DMS53 treated with DMSO at 0.1 percent for 48 hours (cell line): ENCODE data around the gene P2RY13.

ENCODE experiments used
- DNase-seq: peaks from one replicate; lab custom pipeline; 2025; ENCODE audit not compliant: unreplicated experiment; lab: John Stamatoyannopoulos, UW

The P2RY13 gene

DNA sequence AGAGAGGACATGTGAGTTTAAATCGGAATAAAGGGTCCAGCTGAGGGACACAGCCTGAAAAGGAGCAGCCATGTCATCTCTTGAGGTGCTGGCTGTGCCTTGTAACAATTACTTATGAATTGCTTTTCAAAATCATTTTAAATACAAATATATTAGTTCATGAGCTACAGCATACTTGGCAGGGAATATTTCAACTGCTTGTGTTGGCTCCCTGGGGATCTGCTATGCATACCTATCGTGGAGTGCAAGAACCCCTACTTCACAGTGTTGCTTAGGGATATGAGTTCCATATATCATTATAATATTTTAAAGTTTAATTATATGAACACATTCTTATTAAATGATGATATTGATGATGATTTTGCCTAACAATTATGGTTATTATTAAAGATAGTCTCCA, 31.9 kb downstream of the P2RY13 start:
- DNase-seq: no peak

DNA sequence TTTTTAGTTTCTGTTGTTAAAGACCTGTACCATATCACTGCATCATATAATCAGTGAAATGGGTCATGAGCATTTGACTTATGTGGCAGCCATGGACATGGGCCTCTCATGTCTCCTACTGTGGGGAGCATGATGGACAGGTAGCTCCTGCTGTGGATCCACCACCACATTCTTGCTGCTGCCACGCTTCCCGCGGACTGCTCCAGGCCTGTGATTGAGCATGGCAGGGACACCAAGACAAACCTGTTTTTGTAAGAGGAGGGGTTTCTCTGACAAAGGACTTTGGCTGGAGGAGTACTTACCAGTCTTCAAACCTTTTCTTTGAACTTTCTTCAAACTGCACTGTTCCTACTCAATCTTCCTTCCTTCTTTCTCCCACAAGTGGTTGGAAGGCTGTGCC, 33.1 kb downstream of the P2RY13 start:
- no peak for DNase-seq

DNA sequence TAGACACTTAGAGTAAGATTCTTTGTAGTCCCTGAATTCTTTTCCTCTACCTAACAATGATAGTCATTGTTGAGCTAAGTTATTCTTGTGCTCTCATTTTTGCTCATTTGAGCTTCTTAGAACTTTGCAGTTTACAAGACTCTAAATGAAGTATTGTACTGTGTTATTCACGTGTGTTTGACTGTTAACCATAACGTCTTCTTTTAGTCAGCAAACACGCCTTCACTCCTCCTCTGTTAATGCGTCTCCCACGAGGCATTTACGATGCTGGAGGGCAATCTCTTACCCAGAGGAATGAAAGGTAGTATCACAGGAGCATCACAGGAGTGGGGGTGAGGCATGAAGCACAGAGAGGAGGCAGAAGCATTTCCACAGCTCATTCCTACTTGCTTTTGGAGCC, 36.2 kb downstream of the P2RY13 start:
- DNase-seq: no peak

DNA sequence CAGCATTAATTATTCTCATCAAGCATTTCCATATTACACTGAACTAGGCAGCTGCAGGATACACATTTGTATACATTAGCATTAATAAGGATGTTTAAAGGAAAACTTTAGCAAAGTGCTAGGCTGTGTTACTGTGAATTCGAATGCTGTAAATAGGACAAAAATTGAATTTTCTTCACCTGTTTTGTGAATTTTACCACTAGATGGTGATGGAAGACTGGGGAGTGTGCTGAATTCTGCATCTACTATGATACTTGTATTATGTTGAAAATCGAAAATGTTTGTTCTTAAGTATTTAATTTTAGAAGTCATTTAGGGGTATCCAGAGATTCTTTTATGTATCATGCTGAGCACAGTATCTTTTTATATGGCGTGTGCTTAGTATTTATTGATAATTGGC, 38.7 kb downstream of the P2RY13 start:
- DNase-seq: no peak

DNA sequence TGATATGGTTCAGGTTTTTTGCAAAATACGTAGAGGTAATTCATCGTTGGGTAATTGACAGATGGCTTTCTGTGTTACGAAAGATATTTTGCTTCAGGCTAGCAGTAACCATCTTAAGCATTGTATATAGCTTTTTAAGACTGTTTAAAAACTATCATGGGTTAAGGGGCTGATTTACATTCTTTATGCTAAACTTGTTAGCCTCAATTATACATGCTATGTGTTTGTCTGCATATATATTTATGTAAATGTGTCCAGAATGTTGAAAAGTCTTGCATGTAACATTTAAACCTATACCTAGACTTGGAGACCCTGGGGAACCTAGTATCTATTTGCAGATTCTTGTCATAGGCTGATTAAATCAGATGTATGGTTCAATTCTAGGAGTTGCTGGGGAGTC, 39.9 kb downstream of the P2RY13 start:
- DNase-seq: no peak

DNA sequence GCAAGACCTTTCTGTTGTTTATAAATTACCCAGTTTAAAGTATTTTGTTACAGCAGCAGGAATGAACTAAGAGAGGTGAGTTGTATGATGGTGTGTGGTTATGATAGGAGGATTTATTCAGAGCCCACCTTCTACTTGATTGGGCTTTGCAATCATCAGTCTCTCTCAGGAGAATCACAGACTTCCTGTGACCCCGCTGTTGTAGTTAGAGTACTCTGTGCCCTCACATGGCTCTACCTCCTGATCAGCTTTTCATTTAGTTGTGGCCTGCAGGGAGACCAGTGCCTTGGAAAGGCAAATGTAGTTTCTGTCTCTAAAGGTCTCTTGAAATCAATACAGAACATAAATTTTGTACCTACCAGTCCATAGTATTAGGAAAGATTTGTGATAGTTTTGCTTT, 43.4 kb downstream of the P2RY13 start:
- DNase-seq: no peak

DNA sequence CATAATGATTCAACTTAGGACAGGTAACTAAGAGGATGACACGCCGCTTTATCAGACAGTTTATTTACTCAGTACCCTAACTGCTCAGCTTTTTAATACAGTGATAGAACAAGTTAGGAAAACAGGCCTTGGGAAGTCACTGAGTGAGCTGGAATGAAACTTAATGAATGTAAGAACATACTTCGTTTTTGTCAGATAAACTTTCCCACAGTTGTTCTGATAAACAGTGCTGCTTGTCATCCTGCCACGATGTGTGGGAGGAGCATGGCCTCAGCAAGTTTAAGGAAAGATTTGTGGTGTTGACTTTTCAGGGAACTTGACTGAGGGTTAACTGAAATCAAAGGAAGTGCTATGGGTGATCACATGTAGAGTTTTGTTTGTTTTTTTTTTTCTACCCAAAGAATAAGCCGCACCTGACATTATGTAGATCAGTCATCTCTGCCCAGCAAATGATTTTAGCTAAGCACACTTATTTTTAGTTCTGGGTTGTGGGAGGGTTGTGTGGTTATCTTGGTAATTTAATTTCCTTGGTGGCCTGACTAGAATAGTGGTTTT, 45.4 kb downstream of the P2RY13 start:
- DNase-seq: no peak

DNA sequence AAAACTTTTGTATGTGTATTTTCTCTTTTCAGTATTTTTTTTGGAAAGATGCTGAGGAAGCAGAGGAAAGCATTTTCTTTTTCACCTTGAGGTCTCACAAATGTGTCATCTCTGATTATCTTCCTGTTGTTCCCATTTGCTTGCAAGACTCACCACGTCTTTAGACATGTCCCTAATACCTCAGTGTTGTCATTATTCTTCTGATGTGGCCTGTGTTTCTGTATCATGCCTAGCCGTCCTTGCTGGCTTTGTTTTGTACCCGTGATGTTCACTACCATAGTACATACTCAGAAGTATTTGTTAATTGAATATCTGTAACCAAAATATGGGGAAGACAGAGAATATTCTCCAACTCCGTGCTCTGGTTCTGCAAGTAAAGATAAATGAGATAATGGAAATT, 46.0 kb downstream of the P2RY13 start:
- DNase-seq: no peak

DNA sequence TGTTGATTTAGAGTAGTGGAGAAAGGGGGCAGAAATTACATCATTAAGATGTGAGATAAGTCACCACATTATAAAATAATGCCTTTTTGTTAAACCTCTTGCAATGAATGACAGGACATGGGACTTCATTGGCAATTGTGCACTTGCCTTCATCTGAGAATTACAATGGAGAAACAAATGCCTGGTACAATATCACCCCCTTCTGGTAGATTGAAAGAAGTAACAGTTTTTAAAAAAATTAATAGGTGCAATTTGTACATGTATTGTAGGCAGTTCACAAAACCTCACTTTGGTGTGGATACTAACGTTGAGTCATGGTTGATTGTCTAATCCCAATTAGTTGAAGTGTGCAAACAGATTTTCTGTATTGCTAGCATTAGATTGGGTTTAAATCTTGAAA, 46.4 kb downstream of the P2RY13 start:
- DNase-seq: peak; percentile 62

DNA sequence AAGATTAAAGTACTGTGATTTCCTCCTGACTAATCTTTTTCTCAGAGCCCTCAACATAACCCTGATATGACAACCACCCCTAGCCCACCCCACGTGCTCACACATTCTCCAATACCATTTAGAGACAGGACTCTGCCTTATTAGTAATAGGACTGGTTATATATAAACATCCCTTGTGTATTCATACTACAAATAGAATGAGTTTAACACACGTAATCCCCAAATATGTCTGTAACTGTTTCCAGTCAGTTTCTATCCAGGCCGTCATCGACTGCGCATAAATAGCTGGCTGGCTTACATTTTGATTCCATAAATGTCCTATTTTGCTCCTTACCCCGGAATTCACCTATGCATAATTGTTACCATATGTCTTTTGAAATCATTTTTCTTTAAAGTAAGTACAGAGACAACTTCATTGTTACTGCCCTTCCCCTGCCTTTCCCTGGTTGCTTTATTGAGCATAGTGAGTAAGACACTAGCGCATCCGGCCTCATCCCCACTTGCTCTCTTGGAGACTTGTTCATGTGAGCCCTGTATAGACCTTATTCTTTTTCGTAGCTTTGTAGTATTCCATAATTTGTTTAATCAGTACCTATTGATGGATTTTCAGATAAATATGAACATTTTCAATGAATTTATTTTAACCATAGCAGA, 47.6 kb downstream of the P2RY13 start:
- no peak for DNase-seq

DNA sequence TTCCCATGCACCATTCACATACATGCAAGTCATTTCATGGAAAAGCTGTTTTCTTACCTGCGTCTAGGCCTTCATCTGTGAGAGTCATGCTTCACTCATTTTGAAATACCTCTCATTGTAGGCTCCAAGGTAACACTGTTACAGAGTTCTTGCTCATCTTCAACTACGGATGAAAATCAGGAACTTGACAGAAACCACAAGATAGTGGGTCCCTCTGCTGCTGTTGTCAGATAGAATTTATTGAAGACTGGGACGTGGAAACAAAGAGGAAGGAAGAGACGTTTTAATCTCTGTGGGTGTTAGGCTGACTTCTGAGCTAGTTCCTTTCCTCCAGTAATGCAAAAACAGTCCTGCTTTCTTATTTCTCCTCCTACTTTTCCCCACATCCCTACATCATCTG, 51.1 kb downstream of the P2RY13 start, which contains the start of gene P2RY14:
TSS of gene P2RY14 (minus strand) at position 313 of the 400 bp plus-strand sequence. CDS start 64,226 bp downstream, outside the sequence.
- DNase-seq: no peak

DNA sequence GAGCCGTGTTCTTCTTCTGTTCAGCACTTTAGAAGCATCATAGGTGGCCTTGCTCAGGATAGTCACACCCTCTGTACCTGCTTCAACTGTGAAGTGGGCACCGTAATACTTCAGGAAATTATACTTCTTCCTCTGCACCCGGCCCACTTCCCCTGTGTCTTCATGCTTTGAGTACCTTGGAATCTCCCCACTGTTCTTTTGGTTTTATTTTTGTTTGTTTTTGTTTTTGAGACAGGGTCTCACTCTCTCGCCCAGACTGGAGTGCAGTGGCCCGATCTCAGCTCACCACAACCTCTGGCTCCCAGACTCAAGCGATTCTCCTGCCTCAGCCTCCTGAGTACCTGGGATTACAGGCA, 52.7 kb downstream of the P2RY13 start:
- DNase-seq: no peak
